Measurements from ENCODE around the gene CYP19A1. TPM values are rescaled to one million over a fixed set of nuclear protein-coding genes. Genes with fewer than 3 reads are reported as not detected.
A peak's percentile ranks its signal among the peaks of the same experiment; 100 is the strongest.

The CYP19A1 gene
- total and polyA plus RNA-seq, 2 of the 8 experiments (the other 6 are each of a cell fraction or from before 2014, with no cell fraction given) = not detected

DNA sequence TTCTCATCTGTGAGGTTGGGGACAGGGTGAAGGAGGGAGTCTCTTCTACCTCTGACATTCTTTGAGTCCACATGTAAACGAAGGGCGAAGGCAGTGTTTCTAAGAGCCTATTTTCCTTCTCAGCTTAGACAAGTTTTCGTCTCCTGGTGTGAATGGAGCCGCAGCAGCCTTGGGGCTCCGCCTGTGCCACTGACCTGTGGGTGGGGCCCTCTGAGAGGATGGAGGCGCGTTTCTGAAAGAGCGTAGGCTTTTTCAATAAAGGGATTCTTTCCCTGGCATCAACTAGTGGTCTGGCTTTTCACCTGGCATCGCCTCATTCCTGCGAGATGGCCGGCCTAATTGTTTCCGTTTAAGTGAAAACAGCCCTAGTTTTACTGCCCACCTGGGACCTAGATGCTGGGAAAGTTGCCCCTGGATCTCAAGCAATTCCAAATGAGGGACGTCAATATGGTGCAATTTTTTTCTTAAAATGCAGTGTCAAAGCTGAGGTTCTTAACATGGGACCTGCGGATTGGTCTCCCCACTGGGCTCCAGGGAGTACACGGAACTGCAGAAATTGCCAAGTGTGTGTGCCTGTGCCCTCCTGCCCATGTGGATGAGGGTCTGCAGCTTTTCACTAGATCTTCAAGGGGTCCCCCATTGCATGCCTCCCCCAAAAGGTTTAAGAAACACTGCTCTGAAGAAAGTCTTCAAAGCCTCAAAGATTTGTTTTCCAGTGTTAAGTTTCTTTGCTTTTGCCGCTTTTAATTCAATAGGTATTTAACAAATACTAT is 4.0 kb upstream of the CYP19A1 start:
- Histone ChIP-seq H2BK15ac (ENCODE audit: low read length) (peak overlapping the region; percentile 61; the same call in 1 of the 2 replicates), H3K36me3 (ENCODE audit: control insufficient read depth in 2 of 4, insufficient read depth in 4 of 4, low read length in 3 of 4) (no peaks in the 10 kb centered on the region; a peak in 1 of 8 replicates), H2BK12ac (ENCODE audit: low read depth, low read length) (0 out of 2 replicates have a peak overlapping the region, but pooled peaks have one; percentile 60), H4K91ac (replicated peaks; ENCODE audit: insufficient read length, low read length) (no peak overlapping the region), H2BK20ac (ENCODE audit: low read length) (no peak overlapping the region), H3K27me3 (replicated peaks in 1 of 4; ENCODE audit: control insufficient read depth in 3 of 4, extremely low read depth in 1 of 4, insufficient read depth in 3 of 4, low read length in 3 of 4) (peaks cover 14 to 44% (median 33%) of the 10 kb centered on the region in 4 experiments), H3K9me3 (ENCODE audit: insufficient read depth in 2 of 2, low read depth in 1 of 2, low read length in 1 of 2) (no peaks in the 10 kb centered on the region), H3K56ac (replicated peaks; ENCODE audit: insufficient read length, low read depth, low read length) (no peak overlapping the region), H3K18ac (ENCODE audit: extremely low read depth, low read length) (no peak overlapping the region), H3K23ac (ENCODE audit: insufficient read length) (no peak overlapping the region), H4K8ac (ENCODE audit: extremely low read depth, insufficient read depth, low read length) (no peak overlapping the region), H3K79me2 (ENCODE audit: control insufficient read depth in 1 of 2, insufficient read depth in 2 of 2, low read length in 2 of 2) (no peaks in the 10 kb centered on the region), H2BK5ac (ENCODE audit: low read depth, low read length) (no peak overlapping the region), H2AK5ac (ENCODE audit: low read depth, low read length) (no peak overlapping the region), H3K4me3 (ENCODE audit: extremely low read depth in 1 of 4, insufficient read depth in 2 of 4, low read depth in 3 of 4, low read length in 4 of 4) (peak overlapping the region; percentile 27 to 63 (median 42)), H3K4me2 (ENCODE audit: insufficient read depth in 1 of 2, low read depth in 2 of 2, low read length in 2 of 2) (peak overlapping the region; percentile 68 to 96), H3K4me1 (replicated peaks in 1 of 4; ENCODE audit: control insufficient read depth in 3 of 4, insufficient read depth in 4 of 4, low read length in 3 of 4) (peaks cover 0 to 6% (median 2%) of the 10 kb centered on the region in 4 experiments; a peak in 5 of 7 replicates), H3K14ac (ENCODE audit: insufficient read length) (no peak overlapping the region), H2BK120ac (replicated peaks; ENCODE audit: low read depth, low read length) (no peak overlapping the region), H3K27ac (ENCODE audit: low read depth, low read length) (no peak overlapping the region), H3K23me2 (ENCODE audit: low read depth, low read length) (peaks cover 9% of the 10 kb centered on the region; the same call in 1 of the 2 replicates), H4K20me1 (replicated peaks in 1 of 2; ENCODE audit: control insufficient read depth in 1 of 2, insufficient read depth in 2 of 2, low read length in 2 of 2) (no peaks in the 10 kb centered on the region), H3K79me1 (ENCODE audit: low read depth, low read length) (no peaks in the 10 kb centered on the region), H2AFZ (ENCODE audit: low read length) (peak overlapping the region; percentile 10; the same call in 1 of the 2 replicates), H3K4ac (replicated peaks; ENCODE audit: insufficient read length, low read depth, low read length) (no peak overlapping the region), H3K9ac (replicated peaks in 1 of 4; ENCODE audit: extremely low read depth in 1 of 4, low read depth in 3 of 4, low read length in 3 of 4) (no peak overlapping the region), H4K5ac (ENCODE audit: insufficient read length, low read depth, low read length) (no peak overlapping the region)
- DNase-seq (ENCODE audit: low read depth in 1 of 2, low spot score in 2 of 2) (peak in 1 of 2 experiments; percentile 51), FAIRE-seq (no peak)
- ChIA-PET POLR2A (ENCODE audit: partially characterized antibody) (interaction anchor here (0.9 to 1.2 kb wide), 3 partner anchors 10 to 59 kb away, joined by 3 read pairs; no protein-coding TSS in a partner anchor), CTCF (ENCODE audit: partially characterized antibody) (interaction anchor here (0.9 to 2.5 kb wide), 5 partner anchors 9 to 60 kb away, joined by 3 to 7 read pairs (median 4); no protein-coding TSS in a partner anchor)
- WGBS, 2 experiments (ENCODE audit: extremely low coverage in 1 of 2, insufficient coverage in 1 of 2, insufficient read length in 1 of 2, insufficient replicate concordance in 2 of 2, low coverage in 1 of 2, low lambda C conversion rate in 2 of 2, missing lambda C conversion rate in 1 of 2) = 54% methylated on average over 16 of the region's 16 CpGs; no CpG with 5 or more reads in 1 of the 2 experiments
- TF ChIP-seq, protein P1, sequence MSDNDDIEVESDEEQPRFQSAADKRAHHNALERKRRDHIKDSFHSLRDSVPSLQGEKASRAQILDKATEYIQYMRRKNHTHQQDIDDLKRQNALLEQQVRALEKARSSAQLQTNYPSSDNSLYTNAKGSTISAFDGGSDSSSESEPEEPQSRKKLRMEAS (IDR thresholded peaks at IDR 0.05) = peak; percentile 28; the same call in 1 of the 2 replicates
- TF ChIP-seq, protein P2, sequence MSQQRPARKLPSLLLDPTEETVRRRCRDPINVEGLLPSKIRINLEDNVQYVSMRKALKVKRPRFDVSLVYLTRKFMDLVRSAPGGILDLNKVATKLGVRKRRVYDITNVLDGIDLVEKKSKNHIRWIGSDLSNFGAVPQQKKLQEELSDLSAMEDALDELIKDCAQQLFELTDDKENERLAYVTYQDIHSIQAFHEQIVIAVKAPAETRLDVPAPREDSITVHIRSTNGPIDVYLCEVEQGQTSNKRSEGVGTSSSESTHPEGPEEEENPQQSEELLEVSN (IDR thresholded peaks at IDR 0.05) = peak; percentile 61
- TF ChIP-seq KDM1A (IDR thresholded peaks at IDR 0.05; ENCODE audit: borderline replicate concordance, low read length) (no peak), GTF2F1 (IDR thresholded peaks at IDR 0.05; ENCODE audit: borderline replicate concordance, low read depth, low read length) (no peak)
